Loucy (cell line): ENCODE data around the gene GPATCH2L.

Experiments used
- H2AFZ ChIP-seq: fragments of 200-600 bp; sonication (generic); 2 replicates; pipeline ENCODE4 v1.6.0; 2016; ENCODE audit warnings: antibody characterized with exemption, mild to moderate bottlenecking, low read length, moderate library complexity
- H3F3A ChIP-seq: fragments of 200-600 bp; 2 replicates; pipeline ENCODE4 v1.6.0; 2016; ENCODE audit warnings: antibody characterized with exemption, low read depth, mild to moderate bottlenecking
- H3K27me3 ChIP-seq: fragments of 200-600 bp; sonication (generic); 2 replicates; pipeline ENCODE4 v1.6.1; 2014; ENCODE audit warnings: low read length, mild to moderate bottlenecking; ENCODE audit not compliant: insufficient read depth, poor library complexity, severe bottlenecking
- H3K36me3 ChIP-seq: fragments of 200-600 bp; sonication (generic); 2 replicates; pipeline ENCODE4 v1.6.1; 2016; ENCODE audit warnings: low read length; ENCODE audit not compliant: insufficient read depth
- H3K4me1 ChIP-seq: fragments of 200-600 bp; sonication (generic); 2 replicates; pipeline ENCODE4 v1.5.1; 2014; ENCODE audit warnings: low read length, mild to moderate bottlenecking; ENCODE audit not compliant: insufficient read depth, poor library complexity, severe bottlenecking
- H3K4me2 ChIP-seq: fragments of 200-600 bp; sonication (generic); 2 replicates; pipeline ENCODE4 v1.6.0; 2014; ENCODE audit warnings: antibody characterized with exemption, low read length, low read depth, mild to moderate bottlenecking; ENCODE audit not compliant: poor library complexity, severe bottlenecking
- H3K4me3 ChIP-seq: fragments of 200-600 bp; sonication (generic); 2 replicates; pipeline ENCODE4 v1.5.1; 2014; ENCODE audit warnings: low read length, mild to moderate bottlenecking, mixed read lengths; ENCODE audit not compliant: poor library complexity, severe bottlenecking
- H3K79me2 ChIP-seq: fragments of 200-600 bp; sonication (generic); 2 replicates; pipeline ENCODE4 v1.6.1; 2014; ENCODE audit warnings: low read length; ENCODE audit not compliant: insufficient read depth
- H3K9ac ChIP-seq: fragments of 200-600 bp; sonication (generic); 2 replicates; pipeline ENCODE4 v1.6.0; 2014; ENCODE audit warnings: mild to moderate bottlenecking, low read depth, low read length, moderate library complexity; ENCODE audit not compliant: poor library complexity, severe bottlenecking
- H3K9me2 ChIP-seq: fragments of 200-600 bp; sonication (generic); replicated peaks from 2 replicates; pipeline ENCODE4 v1.6.1; 2016; ENCODE audit warnings: low read depth, low read length, mixed read lengths
- H3K9me3 ChIP-seq: fragments of 200-600 bp; sonication (generic); 2 replicates; pipeline ENCODE4 v1.6.1; 2014; ENCODE audit warnings: mild to moderate bottlenecking, antibody characterized with exemption, low read length, low read depth; ENCODE audit not compliant: insufficient read depth
- H4K20me1 ChIP-seq: fragments of 200-600 bp; sonication (generic); 2 replicates; pipeline ENCODE4 v1.6.0; 2014; ENCODE audit warnings: antibody characterized with exemption, low read length, mild to moderate bottlenecking; ENCODE audit not compliant: insufficient read depth, poor library complexity, severe bottlenecking
- EZH2phosphoT487 ChIP-seq: fragments of 200-600 bp; IDR thresholded peaks from 2 replicates; pipeline ENCODE4 v1.6.1; 2018; ENCODE audit warnings: antibody characterized with exemption, mild to moderate bottlenecking, moderate library complexity, borderline replicate concordance
- TF ChIP-seq, protein P1 (sequence below): fragments of 200-600 bp; sonication (generic); conservative IDR thresholded peaks from 2 replicates; pipeline ENCODE4 v1.5.1; 2014; ENCODE audit warnings: mild to moderate bottlenecking, antibody characterized with exemption, low read length

Gene GPATCH2L

DNA sequence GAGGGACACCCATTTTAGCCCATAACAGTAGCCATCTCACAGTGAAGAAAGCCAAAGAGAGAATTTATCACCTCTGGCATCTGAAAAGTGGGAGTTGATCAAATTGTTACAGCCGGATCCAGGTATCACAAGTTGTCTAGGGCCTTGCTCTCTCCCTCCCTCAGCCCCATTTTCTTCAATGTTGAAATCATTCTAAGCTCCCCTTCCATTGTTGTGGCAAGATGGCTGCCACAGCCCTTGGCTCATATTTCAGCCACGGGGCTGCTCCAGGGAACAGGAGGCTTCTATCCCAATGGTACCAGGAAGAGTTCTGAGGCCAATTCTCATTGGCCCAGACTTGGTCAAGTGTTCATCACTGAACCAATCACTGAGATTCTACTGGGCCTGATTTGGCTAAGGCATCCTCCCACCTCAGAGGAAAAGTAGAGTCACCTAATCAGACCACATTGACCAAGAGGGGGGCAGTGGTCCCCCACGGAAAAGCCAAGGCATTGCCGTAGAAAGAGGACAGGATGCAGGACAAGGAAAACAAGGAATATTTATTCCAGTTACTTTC lies 106.2 kb downstream of the GPATCH2L start:
- Histone ChIP-seq H3K79me2 (no peaks in the 10 kb centered on the region), H3K9ac (no peak overlapping the region), H3K27me3 (no peaks in the 10 kb centered on the region), H3K9me2 (no peaks in the 10 kb centered on the region), H3F3A (no peaks in the 10 kb centered on the region), H3K9me3 (no peaks in the 10 kb centered on the region), H3K4me2 (no peak overlapping the region), H4K20me1 (no peaks in the 10 kb centered on the region), H3K4me3 (no peak overlapping the region), H3K4me1 (peaks cover 14% of the 10 kb centered on the region), H2AFZ (no peak overlapping the region), H3K36me3 (no peaks in the 10 kb centered on the region)
- TF ChIP-seq, protein P1, sequence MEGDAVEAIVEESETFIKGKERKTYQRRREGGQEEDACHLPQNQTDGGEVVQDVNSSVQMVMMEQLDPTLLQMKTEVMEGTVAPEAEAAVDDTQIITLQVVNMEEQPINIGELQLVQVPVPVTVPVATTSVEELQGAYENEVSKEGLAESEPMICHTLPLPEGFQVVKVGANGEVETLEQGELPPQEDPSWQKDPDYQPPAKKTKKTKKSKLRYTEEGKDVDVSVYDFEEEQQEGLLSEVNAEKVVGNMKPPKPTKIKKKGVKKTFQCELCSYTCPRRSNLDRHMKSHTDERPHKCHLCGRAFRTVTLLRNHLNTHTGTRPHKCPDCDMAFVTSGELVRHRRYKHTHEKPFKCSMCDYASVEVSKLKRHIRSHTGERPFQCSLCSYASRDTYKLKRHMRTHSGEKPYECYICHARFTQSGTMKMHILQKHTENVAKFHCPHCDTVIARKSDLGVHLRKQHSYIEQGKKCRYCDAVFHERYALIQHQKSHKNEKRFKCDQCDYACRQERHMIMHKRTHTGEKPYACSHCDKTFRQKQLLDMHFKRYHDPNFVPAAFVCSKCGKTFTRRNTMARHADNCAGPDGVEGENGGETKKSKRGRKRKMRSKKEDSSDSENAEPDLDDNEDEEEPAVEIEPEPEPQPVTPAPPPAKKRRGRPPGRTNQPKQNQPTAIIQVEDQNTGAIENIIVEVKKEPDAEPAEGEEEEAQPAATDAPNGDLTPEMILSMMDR: no peak
- TF ChIP-seq EZH2phosphoT487: no peak

DNA sequence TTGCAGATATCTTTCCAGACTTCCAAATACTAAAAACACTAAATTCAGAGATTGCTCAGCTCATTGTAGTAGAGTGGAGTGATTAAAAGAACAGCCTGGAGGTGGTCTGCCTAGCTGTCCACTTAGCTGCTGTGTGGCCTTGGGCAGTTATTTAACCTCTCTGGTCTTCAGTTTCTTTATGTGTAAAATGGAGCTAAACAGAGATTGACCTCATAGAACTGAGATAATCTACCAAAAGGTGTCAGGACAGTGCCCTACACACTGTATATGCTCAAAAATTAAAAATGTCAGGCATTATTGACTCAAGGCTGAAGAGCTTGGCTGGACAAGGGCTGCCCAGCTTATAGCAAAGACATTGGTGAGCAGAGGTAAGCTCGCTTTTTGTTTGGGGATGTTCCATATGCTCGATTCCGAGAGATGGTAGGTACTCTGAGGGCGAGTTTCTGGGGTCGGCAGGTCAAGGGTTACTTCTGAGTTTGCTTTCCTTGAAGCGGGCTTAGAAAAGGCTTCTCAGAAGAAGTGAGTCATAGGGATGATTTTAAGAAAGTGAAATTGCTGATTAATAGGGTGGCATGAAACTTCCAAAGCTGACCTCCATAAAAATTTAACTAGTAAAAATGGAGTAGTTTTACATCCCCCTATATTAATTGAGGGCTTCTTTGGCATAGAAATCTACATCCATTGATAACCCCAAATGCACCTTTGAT lies 107.5 kb downstream of the GPATCH2L start:
- Histone ChIP-seq H2AFZ (no peak overlapping the region), H3K79me2 (no peaks in the 10 kb centered on the region), H3K27me3 (no peaks in the 10 kb centered on the region), H3K9me2 (no peaks in the 10 kb centered on the region), H3K9ac (no peak overlapping the region), H4K20me1 (no peaks in the 10 kb centered on the region), H3F3A (no peaks in the 10 kb centered on the region), H3K36me3 (no peaks in the 10 kb centered on the region), H3K4me2 (no peak overlapping the region), H3K4me3 (no peak overlapping the region), H3K9me3 (no peaks in the 10 kb centered on the region), H3K4me1 (peaks cover 14% of the 10 kb centered on the region)
- TF ChIP-seq, protein P1: no peak
- TF ChIP-seq EZH2phosphoT487: no peak

DNA sequence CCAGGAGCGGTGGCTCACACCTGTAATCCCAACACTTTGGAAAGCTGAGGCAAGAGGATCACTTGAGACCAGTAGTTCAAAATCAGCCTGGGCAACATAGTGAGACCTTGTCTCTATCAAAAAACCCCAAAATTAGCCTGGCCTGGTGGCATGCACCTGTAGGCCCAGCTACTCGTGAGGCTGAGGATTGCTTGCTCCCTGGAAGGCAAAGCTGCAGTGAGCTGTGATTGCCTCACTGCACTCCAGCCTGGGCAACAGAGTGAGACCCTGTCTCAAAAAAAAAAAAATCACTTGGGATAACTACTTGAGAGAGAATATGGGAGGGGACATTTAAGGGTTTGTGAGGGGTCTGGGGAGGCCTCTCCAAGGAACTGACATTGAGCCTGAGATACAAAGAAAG lies 109.0 kb downstream of the GPATCH2L start:
- Histone ChIP-seq H3K4me2 (no peak overlapping the region), H3K9ac (no peak overlapping the region), H4K20me1 (no peaks in the 10 kb centered on the region), H3K27me3 (no peaks in the 10 kb centered on the region), H3K9me2 (no peaks in the 10 kb centered on the region), H3K9me3 (no peaks in the 10 kb centered on the region), H3K79me2 (no peaks in the 10 kb centered on the region), H3F3A (no peaks in the 10 kb centered on the region), H2AFZ (no peak overlapping the region), H3K36me3 (no peaks in the 10 kb centered on the region), H3K4me1 (peaks cover 14% of the 10 kb centered on the region), H3K4me3 (no peak overlapping the region)
- TF ChIP-seq, protein P1: no peak
- no peak for TF ChIP-seq EZH2phosphoT487
